ENCODE results near the gene CDR2L.

GRCh38 chr17:74939534-74939933, 47.9 kb upstream of the CDR2L start:
- TF ChIP-seq SUZ12 (IDR thresholded peaks at IDR 0.05) (no peak), PKNOX1 (IDR thresholded peaks at IDR 0.05) (no peak), SP1 (IDR thresholded peaks at IDR 0.05) (no peak), ARNT (IDR thresholded peaks at IDR 0.05) (no peak), BHLHE40 (IDR thresholded peaks at IDR 0.05; ENCODE audit: borderline replicate concordance) (no peak), NFRKB (IDR thresholded peaks at IDR 0.05) (no peak), FOXK2 (IDR thresholded peaks at IDR 0.05) (no peak), TARDBP (IDR thresholded peaks at IDR 0.05) (no peak)
